LNCaP clone FGC (cell line): Measurements from ENCODE around the gene KIRREL3.

Experiments
- DNase-seq: peaks from one replicate; pipeline ENCODE4 v3.0.0-alpha.2; 2011; ENCODE audit warnings: low read depth
- H3K4me3 ChIP-seq: 2 replicates; pipeline ENCODE4 v1.5.1; 2011; ENCODE audit warnings: mild to moderate bottlenecking, low read depth, low read length, control low read depth
- TF ChIP-seq, protein P1 (sequence below): IDR thresholded peaks from 2 replicates; pipeline ENCODE4 v1.5.1; 2012; ENCODE audit warnings: mild to moderate bottlenecking; ENCODE audit not compliant: control insufficient read depth, insufficient read depth; ENCODE audit errors: extremely low read depth

KIRREL3 gene

DNA sequence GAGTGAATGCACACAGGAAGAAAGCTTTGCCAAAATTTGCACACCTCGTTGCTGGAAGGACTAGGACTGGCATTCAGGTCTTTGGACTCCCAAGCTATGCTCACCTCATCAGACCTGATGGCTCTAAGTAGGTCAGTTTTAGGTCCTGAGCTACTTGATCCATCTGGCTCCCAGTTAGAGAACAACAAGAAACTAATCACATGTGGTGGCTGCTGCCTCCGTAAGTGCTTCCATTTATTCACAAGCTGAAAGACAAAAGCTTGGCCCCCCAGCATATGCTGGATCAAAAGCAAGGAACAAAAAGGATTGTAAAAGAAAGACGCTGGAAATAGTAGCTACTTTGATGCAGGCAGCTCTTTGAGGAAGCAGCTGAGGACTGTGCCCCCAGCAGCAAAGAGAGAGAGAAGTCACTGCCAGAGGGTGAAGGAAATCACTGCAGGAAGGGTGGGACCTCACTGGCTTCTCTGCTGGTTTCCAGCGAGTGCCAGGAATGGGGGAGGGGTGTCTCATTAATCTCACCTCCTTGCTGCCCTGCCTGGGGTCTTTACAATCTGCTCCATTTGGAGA lies 268.9 kb downstream of the KIRREL3 start:
- no peak overlapping the region for H3K4me3 ChIP-seq
- TF ChIP-seq, protein P1, sequence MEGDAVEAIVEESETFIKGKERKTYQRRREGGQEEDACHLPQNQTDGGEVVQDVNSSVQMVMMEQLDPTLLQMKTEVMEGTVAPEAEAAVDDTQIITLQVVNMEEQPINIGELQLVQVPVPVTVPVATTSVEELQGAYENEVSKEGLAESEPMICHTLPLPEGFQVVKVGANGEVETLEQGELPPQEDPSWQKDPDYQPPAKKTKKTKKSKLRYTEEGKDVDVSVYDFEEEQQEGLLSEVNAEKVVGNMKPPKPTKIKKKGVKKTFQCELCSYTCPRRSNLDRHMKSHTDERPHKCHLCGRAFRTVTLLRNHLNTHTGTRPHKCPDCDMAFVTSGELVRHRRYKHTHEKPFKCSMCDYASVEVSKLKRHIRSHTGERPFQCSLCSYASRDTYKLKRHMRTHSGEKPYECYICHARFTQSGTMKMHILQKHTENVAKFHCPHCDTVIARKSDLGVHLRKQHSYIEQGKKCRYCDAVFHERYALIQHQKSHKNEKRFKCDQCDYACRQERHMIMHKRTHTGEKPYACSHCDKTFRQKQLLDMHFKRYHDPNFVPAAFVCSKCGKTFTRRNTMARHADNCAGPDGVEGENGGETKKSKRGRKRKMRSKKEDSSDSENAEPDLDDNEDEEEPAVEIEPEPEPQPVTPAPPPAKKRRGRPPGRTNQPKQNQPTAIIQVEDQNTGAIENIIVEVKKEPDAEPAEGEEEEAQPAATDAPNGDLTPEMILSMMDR: no peak
- no peak for DNase-seq

DNA sequence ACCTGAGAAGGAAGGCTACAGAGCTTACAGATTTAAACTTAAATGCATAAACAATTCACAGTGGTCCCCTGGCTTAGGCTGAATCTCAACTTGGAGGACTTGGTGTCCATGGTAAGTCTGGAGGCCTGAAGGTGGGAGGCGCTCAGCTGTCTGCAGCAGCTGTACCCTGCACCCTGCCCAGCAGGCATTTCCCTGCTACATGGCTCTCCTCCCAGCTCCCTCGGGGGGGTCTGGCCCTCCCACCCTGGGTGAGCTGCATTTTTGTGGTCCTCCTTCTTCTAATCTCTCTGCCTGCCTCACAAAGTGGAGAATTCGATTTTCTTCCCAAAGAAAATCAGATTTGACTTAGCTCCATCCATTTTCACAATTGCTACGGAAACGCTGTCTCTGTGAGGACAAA lies 273.2 kb downstream of the KIRREL3 start:
- no peak overlapping the region for H3K4me3 ChIP-seq
- TF ChIP-seq, protein P1: no peak
- DNase-seq: no peak

DNA sequence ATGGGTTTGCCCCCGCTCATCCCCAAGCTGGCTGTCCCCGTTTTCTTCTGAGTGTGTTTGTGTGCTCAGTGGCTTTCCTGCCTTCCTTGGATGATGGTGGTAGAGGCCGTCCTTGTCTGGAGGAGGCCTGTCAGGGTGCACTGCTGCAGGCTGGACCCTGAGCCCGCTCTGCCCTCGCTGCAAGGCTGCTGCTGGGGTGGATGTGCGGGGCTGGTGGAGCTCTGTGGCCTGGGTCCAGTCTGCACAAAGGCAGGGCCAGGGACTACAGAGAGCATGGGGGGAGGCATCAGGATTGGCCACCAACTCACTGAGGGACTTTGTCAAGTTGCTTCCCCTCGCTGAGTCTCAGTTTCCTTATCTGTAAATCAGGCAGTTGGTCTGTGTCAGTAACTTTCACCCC lies 275.0 kb downstream of the KIRREL3 start:
- no peak for DNase-seq
- no peak overlapping the region for H3K4me3 ChIP-seq
- TF ChIP-seq, protein P1: no peak

DNA sequence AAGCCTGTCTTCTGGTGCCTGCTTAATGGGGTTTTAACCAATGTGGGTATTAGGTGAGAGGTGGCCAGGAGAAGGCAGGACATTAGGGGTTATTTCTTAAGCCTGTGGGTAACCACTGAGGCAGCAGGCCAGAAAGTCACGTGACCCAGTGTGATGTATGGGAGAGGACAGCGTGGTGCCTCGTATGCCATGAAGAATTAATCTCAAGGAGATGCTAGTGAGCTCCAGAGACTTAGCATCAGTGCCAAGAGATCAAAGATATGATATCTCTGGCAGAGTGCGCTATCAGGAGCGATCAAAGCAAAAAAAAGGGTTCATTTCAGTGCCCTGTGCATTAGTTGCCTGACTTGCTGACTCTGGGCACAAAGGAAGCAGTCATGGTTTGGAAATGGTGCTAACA lies 275.5 kb downstream of the KIRREL3 start:
- no peak overlapping the region for H3K4me3 ChIP-seq
- TF ChIP-seq, protein P1: no peak
- peak; percentile 30 for DNase-seq

DNA sequence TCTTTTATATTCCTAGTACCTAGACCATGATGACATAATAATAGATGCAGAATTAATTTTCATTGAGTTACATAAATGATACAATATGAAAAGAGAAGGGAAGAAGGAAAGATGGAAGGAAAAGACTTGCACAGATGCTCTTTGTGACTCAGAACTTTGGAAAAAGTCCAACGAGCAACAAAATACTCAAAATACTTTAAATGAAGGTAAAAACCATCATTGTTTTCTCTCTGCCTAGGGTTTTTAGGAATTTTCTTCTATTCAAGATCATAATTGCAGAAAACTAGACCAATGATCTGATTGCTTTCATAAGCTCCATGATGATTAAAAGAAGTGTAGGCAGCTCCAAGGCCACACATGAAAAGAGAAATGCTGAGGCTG lies 276.9 kb downstream of the KIRREL3 start:
- DNase-seq: no peak
- TF ChIP-seq, protein P1: no peak
- H3K4me3 ChIP-seq: no peak overlapping the region

DNA sequence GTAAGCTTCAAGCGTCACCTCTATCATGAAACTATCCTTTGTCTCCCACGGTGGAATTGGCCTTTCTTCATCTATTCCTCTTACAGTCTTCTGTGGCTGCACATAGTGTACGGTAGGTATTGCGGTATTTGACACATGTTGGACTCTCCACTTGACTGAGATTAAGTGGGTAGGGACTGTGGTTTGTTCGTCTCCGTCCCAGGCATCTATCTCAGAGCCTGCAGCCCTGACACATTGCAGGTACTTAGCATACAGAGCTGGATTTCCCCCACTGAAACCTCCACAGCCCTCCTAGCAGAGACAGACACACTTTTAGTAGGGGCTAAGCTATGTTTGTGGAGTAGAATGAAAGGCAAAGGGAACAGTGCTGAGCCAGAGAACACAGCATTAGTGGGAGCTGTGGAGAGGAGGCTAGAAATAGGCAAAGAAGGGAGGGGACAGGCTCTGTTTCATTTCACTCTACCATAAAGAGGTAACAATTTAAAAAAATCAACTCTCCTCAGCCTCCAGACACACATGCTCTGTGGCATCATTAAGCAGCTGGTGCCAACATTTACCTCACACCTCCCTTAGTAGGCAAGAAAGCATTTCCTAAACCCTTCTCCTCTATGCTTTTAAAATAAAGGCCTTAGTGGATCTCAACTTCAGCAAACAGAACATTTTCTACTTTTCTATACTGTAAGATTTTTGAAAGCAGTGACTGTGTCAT lies 277.5 kb downstream of the KIRREL3 start:
- H3K4me3 ChIP-seq: no peak overlapping the region
- DNase-seq: no peak
- TF ChIP-seq, protein P1: no peak

DNA sequence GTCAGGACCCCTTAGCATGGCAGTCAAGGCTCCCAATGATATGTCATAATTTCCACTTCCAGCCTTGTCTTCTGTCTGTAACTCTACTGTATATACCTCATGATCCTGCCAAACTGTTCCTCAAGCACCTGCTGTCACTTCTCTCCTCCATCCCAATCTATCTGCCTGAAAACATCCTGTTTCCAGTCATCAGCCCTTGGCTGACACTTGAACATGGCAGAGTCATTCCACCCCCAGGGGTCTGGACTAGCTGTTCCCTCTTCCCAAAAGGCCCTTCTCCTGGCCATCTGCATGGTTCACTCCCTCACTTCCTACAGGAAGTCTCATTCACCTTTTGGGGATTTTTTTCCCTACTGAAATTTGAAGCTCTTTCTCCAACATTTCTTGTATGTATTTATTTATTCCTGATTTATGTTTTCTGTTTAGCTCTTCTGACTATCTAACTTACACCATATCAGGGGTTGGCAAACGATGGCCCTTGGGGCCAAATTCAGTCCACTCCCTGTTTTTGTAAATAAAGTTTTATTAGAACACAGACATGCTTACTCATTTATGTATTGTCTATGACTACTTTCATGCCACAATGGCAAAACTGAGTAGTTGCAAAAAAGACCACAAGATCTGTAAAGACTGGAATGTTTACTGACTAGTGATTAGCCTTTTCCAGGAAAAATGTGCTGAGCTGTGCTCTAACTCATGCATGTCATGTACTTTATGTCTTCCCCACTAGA lies 278.4 kb downstream of the KIRREL3 start:
- DNase-seq: no peak
- H3K4me3 ChIP-seq: no peak overlapping the region
- TF ChIP-seq, protein P1: no peak
